K562 (cell line): ENCODE measurements around the gene LEMD1. TPM values are rescaled to one million over a fixed set of nuclear protein-coding genes. Genes with fewer than 3 reads are reported as not detected.

Experiments
- ATAC-seq: fragments of 200-7000 bp; cut with Tn5 transposase; 3 replicates; pipeline ENCODE4 v1.9.1; 2020; ENCODE audit warnings: moderate library complexity
- BruUV-seq: library from RNA; stranded (reverse); fragments of 400-500 nt; replicated peaks from 2 replicates; lab custom pipeline; 2021; lab: Mats Ljungman, UMichigan
- CTCF ChIA-PET: fragments of 300-600 bp; formaldehyde crosslinking; extraction: SDS; loops from one replicate; lab custom pipeline; 2021; ENCODE audit warnings: low intra/inter-chr PET ratio; lab: Yijun Ruan, JAX
- POLR2A ChIA-PET: fragments of 300-600, 350-650 bp; sonication (Branson Sonifier 250); formaldehyde crosslinking; extraction: SDS; loops from one replicate; lab custom pipeline; 2021; ENCODE audit warnings: antibody characterized with exemption, inconsistent platforms; lab: Yijun Ruan, JAX
- DNase-seq, 4 experiments: peaks; one replicate each; pipeline versions ENCODE4 v3.0.0 to v3.0.0-alpha.2; 2011 to 2018; ENCODE audit warnings: low spot score in 3 of 4, mixed read lengths in 3 of 4; ENCODE audit errors: extremely low read depth in 1 of 4
- FAIRE-seq: peaks from 2 replicates; lab custom pipeline; 2011; peaks lifted over from hg19 to GRCh38; lab: Jason Lieb, UNC
- H2AFZ ChIP-seq: 2 replicates; pipeline ENCODE4 v1.6.0; 2011; ENCODE audit warnings: low read depth, low read length, control low read depth, inconsistent platforms
- H3K27ac ChIP-seq: fragments of 200-600 bp; 3 replicates; pipeline ENCODE4 v1.8.0; 2011; ENCODE audit warnings: low read depth, mild to moderate bottlenecking, control low read depth, inconsistent platforms, low read length, moderate library complexity, mixed read lengths; ENCODE audit errors: extremely low read depth
- H3K27me3 ChIP-seq, 2 experiments: fragments of 300-600 bp in 1 of 2; 2 replicates in 1 of 2; 3 replicates in 1 of 2; pipeline versions ENCODE4 v1.6.0 to v1.8.0; 2011; ENCODE audit warnings: inconsistent platforms in 2 of 2, low read length in 2 of 2, mild to moderate bottlenecking in 1 of 2, mixed read lengths in 1 of 2, moderate library complexity in 1 of 2; ENCODE audit not compliant: control insufficient read depth in 2 of 2, insufficient read depth in 2 of 2
- H3K36me3 ChIP-seq: fragments of 300-600 bp; 3 replicates; pipeline ENCODE4 v1.8.0; 2011; ENCODE audit warnings: mild to moderate bottlenecking, low read length, inconsistent platforms; ENCODE audit not compliant: control insufficient read depth, insufficient read depth
- H3K4me1 ChIP-seq, 2 experiments: fragments of 200-600 bp in 1 of 2; replicated peaks in 1 of 2; 2 replicates in 1 of 2; 3 replicates in 1 of 2; pipeline versions ENCODE4 v1.5.1 to v1.8.0; 2011; ENCODE audit warnings: inconsistent platforms in 2 of 2, low read length in 2 of 2, mild to moderate bottlenecking in 1 of 2, mixed read lengths in 1 of 2, moderate library complexity in 1 of 2; ENCODE audit not compliant: control insufficient read depth in 2 of 2, insufficient read depth in 2 of 2
- H3K4me2 ChIP-seq: 2 replicates; pipeline ENCODE4 v1.6.1; 2011; ENCODE audit warnings: low read length, control low read depth, inconsistent platforms, mixed read lengths; ENCODE audit not compliant: insufficient read depth
- H3K4me3 ChIP-seq: fragments of 200-600 bp; sonication (generic), shearing (Covaris generic); 2 replicates; pipeline ENCODE4 v1.5.1; 2016; ENCODE audit warnings: control low read depth, inconsistent platforms
- H3K79me2 ChIP-seq: fragments of 200-600 bp; 3 replicates; pipeline ENCODE4 v1.8.0; 2011; ENCODE audit warnings: low read length, inconsistent platforms; ENCODE audit not compliant: control insufficient read depth, insufficient read depth
- H3K9ac ChIP-seq, 2 experiments: 2 replicates each; pipeline versions ENCODE4 v1.6.0 to v1.6.1; 2011; ENCODE audit warnings: low read depth in 2 of 2, low read length in 2 of 2, control low read depth in 1 of 2, inconsistent platforms in 1 of 2, mild to moderate bottlenecking in 1 of 2, mixed read lengths in 1 of 2; ENCODE audit not compliant: insufficient read depth in 1 of 2
- H3K9me1 ChIP-seq: one replicate; pipeline ENCODE4 v1.6.0; 2011; ENCODE audit warnings: inconsistent platforms, mild to moderate bottlenecking, low read length, moderate library complexity; ENCODE audit not compliant: control insufficient read depth, insufficient read depth
- H3K9me3 ChIP-seq: replicated peaks from 2 replicates; pipeline ENCODE4 v1.5.1; 2011; ENCODE audit warnings: low read depth, low read length, inconsistent platforms; ENCODE audit not compliant: control insufficient read depth, insufficient read depth
- H4K20me1 ChIP-seq: replicated peaks from 2 replicates; pipeline ENCODE4 v1.6.1; 2011; ENCODE audit warnings: low read length, inconsistent platforms, mixed read lengths; ENCODE audit not compliant: control insufficient read depth, insufficient read depth
- BRD4 ChIP-seq: fragments of 200-600 bp; sonication (generic); IDR thresholded peaks from 2 replicates; pipeline ENCODE4 v1.6.1; 2017; ENCODE audit warnings: inconsistent platforms
- CBFA2T2 ChIP-seq: fragments of 450-650 bp; conservative IDR thresholded peaks from 2 replicates; pipeline ENCODE4 v1.6.1; 2017; ENCODE audit warnings: mild to moderate bottlenecking
- CBFA2T3 ChIP-seq: fragments of 450-650 bp; IDR thresholded peaks from 2 replicates; pipeline ENCODE4 v1.6.1; 2017
- E2F3 ChIP-seq: fragments of 250-450 bp; sonication (Bioruptor Pico); IDR thresholded peaks from 2 replicates; pipeline ENCODE4 v1.4.0; 2020; ENCODE audit warnings: mild to moderate bottlenecking
- EGR1 ChIP-seq: fragments of 450-650 bp; conservative IDR thresholded peaks from 2 replicates; pipeline ENCODE4 v1.6.1; 2017; ENCODE audit warnings: mild to moderate bottlenecking
- FOXP1 ChIP-seq: sonication (generic); formaldehyde crosslinking; IDR thresholded peaks from 2 replicates; pipeline ENCODE4 v1.8.0; 2022; ENCODE audit warnings: mild to moderate bottlenecking, missing genetic modification reagents
- MTA2 ChIP-seq: fragments of 450-650 bp; IDR thresholded peaks from 2 replicates; pipeline ENCODE4 v1.6.1; 2016; ENCODE audit warnings: low read depth
- NR4A1 ChIP-seq, 2 experiments: fragments of 250-450 bp in 1 of 2; fragments of 450-650 bp in 1 of 2; sonication (Bioruptor Pico) in 1 of 2; IDR thresholded peaks; 2 replicates each; pipeline versions ENCODE4 v1.4.0 to v1.6.1; 2016 to 2020; ENCODE audit warnings: mild to moderate bottlenecking in 2 of 2, missing compliant biosample characterization in 1 of 2, missing genetic modification characterization in 1 of 2, moderate library complexity in 1 of 2
- ZBED1 ChIP-seq: IDR thresholded peaks from 2 replicates; pipeline ENCODE4 v1.6.1; 2014
- ZNF311 ChIP-seq: fragments of 250-450 bp; sonication (Bioruptor Pico); IDR thresholded peaks from 2 replicates; pipeline ENCODE4 v1.4.0; 2020; ENCODE audit warnings: mild to moderate bottlenecking, moderate library complexity
- ZNF316 ChIP-seq: fragments of 450-650 bp; IDR thresholded peaks from 2 replicates; pipeline ENCODE4 v1.6.1; 2016
- WGBS: fragments of 100-300 bp; shearing (Covaris generic); methylation state at CpG from one replicate; pipeline ENCODE4 v1.1.6; 2016; ENCODE audit warnings: low coverage, mixed read lengths; ENCODE audit not compliant: insufficient coverage; ENCODE audit errors: missing lambda C conversion rate; 5-methylcytosine and 5-hydroxymethylcytosine counted together
- in situ Hi-C: fragments of 300-500 bp; cut with MboI; formaldehyde crosslinking; loops from 4 replicates; pipeline ENCODE4 v1.15.0; 2018; ENCODE audit warnings: inconsistent platforms, mixed read lengths
- intact Hi-C: fragments of 100-400 bp; cut with micrococcal nuclease; formaldehyde crosslinking; loops from 2 replicates; pipeline ENCODE4 v1.14.2; 2022
- polyA plus RNA-seq, 8 experiments: library from polyadenylated mRNA; depleted of rRNA in 4 of 8; stranded (reverse) in 5 of 8; unstranded in 3 of 8; fragments of >200 nt; fragmentation: Nextera tagmentation in 2 of 8; fragmentation: Illumina TruSeq in 1 of 8; extraction: Ambion mirVana in 2 of 8; extraction: Trizol in 1 of 8; gene quantifications; 2 replicates each; pipeline versions ENCODE4 v1.2.1 to v1.2.3, GENCODE V29; 2011 to 2014; ENCODE audit warnings: inconsistent platforms in 1 of 8, missing spikeins in 1 of 8
- total RNA-seq, 7 experiments: library from RNA; depleted of rRNA in 6 of 7; stranded (reverse); fragments of >200 nt in 6 of 7; fragmentation: Illumina TruSeq in 2 of 7; extraction: Trizol in 2 of 7; gene quantifications; 2 replicates each; pipeline versions ENCODE4 v1.2.1 to v1.2.3, GENCODE V29; 2011 to 2021; ENCODE audit warnings: low replicate concordance in 1 of 7
- TF ChIP-seq, protein P1 (sequence below): sonication (generic); formaldehyde crosslinking; IDR thresholded peaks from 2 replicates; pipeline ENCODE4 v1.8.0; 2022; ENCODE audit warnings: missing genetic modification reagents, mild to moderate bottlenecking, moderate library complexity, borderline replicate concordance

Gene LEMD1
- total and polyA plus RNA-seq, 9 of the 15 experiments (the other 6 are each of a cell fraction or from before 2014, with no cell fraction given) = 0.11 to 2.4 (median 0.57) TPM; not detected in 1

DNA sequence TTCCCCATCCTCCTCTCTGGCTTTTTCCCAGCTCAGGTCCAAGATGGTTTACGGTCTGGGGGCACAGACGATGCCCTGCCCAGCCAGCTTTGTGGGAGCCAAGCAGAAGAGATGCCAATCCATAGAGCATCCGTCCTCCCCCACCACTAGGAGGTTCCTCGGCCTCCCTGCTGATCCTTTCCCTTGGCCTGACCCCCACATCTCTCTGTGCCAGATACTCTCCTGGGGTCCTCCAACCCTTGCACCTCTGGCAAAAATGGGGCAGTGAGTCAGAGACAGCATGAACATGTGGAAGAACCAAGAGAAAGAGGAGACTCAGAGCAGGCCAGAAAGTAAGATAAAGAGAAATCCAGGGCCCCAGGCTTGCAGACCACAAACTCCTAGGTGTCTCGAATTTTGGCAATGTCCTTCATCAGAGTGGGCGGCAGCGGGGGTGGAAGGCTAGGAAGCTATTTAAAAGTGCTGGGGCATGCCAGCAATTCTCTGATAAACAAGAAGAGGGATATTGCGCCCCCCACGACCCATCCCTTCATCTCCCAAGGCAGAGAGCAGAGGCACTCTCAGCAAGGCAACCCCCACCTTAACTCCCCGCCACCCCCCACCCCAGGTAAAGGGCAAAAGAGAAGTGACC, 22.6 kb upstream of the LEMD1 start:
- ATAC-seq (no peak), FAIRE-seq (no peak), DNase-seq (peak in 2 of 4 experiments; percentile 28 to 39)
- BruUV-seq = no TSS peak
- intact Hi-C loops = no loop called here
- Histone ChIP-seq H2AFZ (peak overlapping the region; percentile 69; the same call in 1 of the 2 replicates), H3K4me2 (no peak overlapping the region), H3K9ac (peak overlapping the region in 1 of 2 experiments; percentile 3; a peak in 1 of 4 replicates), H3K9me1 (no peaks in the 10 kb centered on the region), H3K27me3 (no peaks in the 10 kb centered on the region), H3K4me3 (no peak overlapping the region), H3K36me3 (no peaks in the 10 kb centered on the region), H3K4me1 (peaks cover 38 to 51% of the 10 kb centered on the region in 2 experiments), H3K27ac (no peak overlapping the region), H3K79me2 (peaks cover 8% of the 10 kb centered on the region; the same call in 2 of the 3 replicates), H4K20me1 (no peaks in the 10 kb centered on the region), H3K9me3 (no peaks in the 10 kb centered on the region)
- CTCF ChIA-PET = no interaction called here
- in situ Hi-C loops = no loop called here
- TF ChIP-seq FOXP1 (CRISPR knock-in tag) = 0 out of 2 replicates have a peak, but pooled peaks have one; percentile 28
- TF ChIP-seq ZNF316 = no peak
- TF ChIP-seq ZNF311 (CRISPR knock-in tag) = no peak
- no peak for TF ChIP-seq NR4A1 (CRISPR knock-in tag; IDR thresholded peaks at IDR 0.05)
- no peak for TF ChIP-seq NR4A1 (tag; IDR thresholded peaks at IDR 0.05)
- no peak for TF ChIP-seq BRD4
- no peak for TF ChIP-seq ZBED1
- no peak for TF ChIP-seq E2F3 (CRISPR knock-in tag)
- TF ChIP-seq MTA2 = no peak
- peak; percentile 30; the same call in 1 of the 2 replicates for TF ChIP-seq CBFA2T3
- peak; percentile 86 for TF ChIP-seq EGR1
- 0 out of 2 replicates have a peak, but pooled peaks have one; percentile 8 for TF ChIP-seq CBFA2T2
- TF ChIP-seq, protein P1, sequence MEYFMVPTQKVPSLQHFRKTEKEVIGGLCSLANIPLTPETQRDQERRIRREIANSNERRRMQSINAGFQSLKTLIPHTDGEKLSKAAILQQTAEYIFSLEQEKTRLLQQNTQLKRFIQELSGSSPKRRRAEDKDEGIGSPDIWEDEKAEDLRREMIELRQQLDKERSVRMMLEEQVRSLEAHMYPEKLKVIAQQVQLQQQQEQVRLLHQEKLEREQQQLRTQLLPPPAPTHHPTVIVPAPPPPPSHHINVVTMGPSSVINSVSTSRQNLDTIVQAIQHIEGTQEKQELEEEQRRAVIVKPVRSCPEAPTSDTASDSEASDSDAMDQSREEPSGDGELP = 0 out of 2 replicates have a peak, but pooled peaks have one; percentile 10
- POLR2A ChIA-PET = interaction anchor here (1.0 to 1.3 kb wide), 2 partner anchors 10 to 11 kb away, joined by 3 to 4 read pairs; no protein-coding TSS in a partner anchor
- 18% methylated on average over 10 of the region's 10 CpGs for whole genome bisulfite sequencing
